Breast epithelium (tissue), 3 donors: ENCODE measurements around the gene SPIRE2.

ENCODE experiments used
- POLR2A ChIP-seq: fragments of 450-650 bp; IDR thresholded peaks from one replicate; pipeline ENCODE4 v1.6.1; 2016; ENCODE audit warnings: antibody characterized with exemption, mild to moderate bottlenecking, moderate library complexity
- TF ChIP-seq, protein P1 (sequence below), 3 donors: fragments of 450-650 bp; IDR thresholded peaks; one replicate each; pipeline ENCODE4 v1.5.1; 2016 to 2017; ENCODE audit warnings: antibody characterized with exemption in 3 of 3, mild to moderate bottlenecking in 3 of 3, moderate library complexity in 3 of 3

DNA sequence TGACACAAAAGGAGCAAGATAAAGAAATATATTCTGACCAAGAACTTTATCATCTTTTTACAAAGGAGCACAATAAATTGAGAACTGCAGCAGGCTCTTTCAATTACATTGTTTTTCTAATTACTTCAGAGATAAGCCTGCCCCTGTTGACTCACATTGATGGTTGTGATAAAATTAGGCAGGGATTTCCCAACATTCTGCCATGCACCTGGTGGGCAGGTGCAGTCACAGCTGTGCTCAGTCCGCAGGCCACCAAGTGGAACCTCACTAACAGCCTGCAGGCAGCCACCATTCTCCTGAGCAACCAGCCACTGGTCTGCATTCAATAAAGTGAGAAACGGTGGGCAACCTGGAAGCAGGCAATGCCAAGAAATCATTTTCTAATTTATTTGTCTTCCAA, 17.0 kb upstream of the SPIRE2 start:
- no peak for TF ChIP-seq POLR2A
- TF ChIP-seq, protein P1, sequence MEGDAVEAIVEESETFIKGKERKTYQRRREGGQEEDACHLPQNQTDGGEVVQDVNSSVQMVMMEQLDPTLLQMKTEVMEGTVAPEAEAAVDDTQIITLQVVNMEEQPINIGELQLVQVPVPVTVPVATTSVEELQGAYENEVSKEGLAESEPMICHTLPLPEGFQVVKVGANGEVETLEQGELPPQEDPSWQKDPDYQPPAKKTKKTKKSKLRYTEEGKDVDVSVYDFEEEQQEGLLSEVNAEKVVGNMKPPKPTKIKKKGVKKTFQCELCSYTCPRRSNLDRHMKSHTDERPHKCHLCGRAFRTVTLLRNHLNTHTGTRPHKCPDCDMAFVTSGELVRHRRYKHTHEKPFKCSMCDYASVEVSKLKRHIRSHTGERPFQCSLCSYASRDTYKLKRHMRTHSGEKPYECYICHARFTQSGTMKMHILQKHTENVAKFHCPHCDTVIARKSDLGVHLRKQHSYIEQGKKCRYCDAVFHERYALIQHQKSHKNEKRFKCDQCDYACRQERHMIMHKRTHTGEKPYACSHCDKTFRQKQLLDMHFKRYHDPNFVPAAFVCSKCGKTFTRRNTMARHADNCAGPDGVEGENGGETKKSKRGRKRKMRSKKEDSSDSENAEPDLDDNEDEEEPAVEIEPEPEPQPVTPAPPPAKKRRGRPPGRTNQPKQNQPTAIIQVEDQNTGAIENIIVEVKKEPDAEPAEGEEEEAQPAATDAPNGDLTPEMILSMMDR (IDR thresholded peaks at IDR 0.05), result no peak
